ENCODE data around the gene MPHOSPH6. TPM values are rescaled to one million over a fixed set of nuclear protein-coding genes. Genes with fewer than 3 reads are reported as not detected.

The MPHOSPH6 gene
- total RNA-seq (2012; rRNA removed) (5.4 and 28.1 TPM in 2 replicates), polyA plus RNA-seq (2012; rRNA removed) (11.8 and 15.5 TPM in 2 replicates), Bru-seq, nascent RNA (percentile 89 among the genes with signal in this experiment), BruChase-seq, experiment 1, labeled RNA remaining after a 6-hour chase (percentile 91 among the genes with signal in this experiment), BruChase-seq, experiment 2, labeled RNA remaining after a 2-hour chase (percentile 98 among the genes with signal in this experiment)
- 1.3 and 3.0 TPM in 2 replicates for polyA plus RNA-seq (2012; cell fraction: cytosol; rRNA removed)
- 1.5 and 19.0 TPM in 2 replicates for polyA plus RNA-seq (2012; cell fraction: nucleus; rRNA removed; ENCODE audit: low replicate concordance)
- long read RNA-seq, transcript MPHOSPH6-201 (5 exons, 1,103 nt): major isoform, 28 of 44 reads
- long read RNA-seq, transcript MPHOSPH6-207 (2 exons, 392 nt): minor isoform, 6 of 44 reads
- long read RNA-seq, partial matches to known transcripts: 2 of 44 reads
- long read RNA-seq, other reads (novel, unspliced or antisense): 8 of 44 reads

- Histone ChIP-seq H4K20me1 (ENCODE audit: insufficient read depth, low read length) (no peaks in the 10 kb centered on the region), H2BK120ac (ENCODE audit: low read depth, low read length) (peak within 1 kb of the TSS; percentile 92), H3K18ac (ENCODE audit: low read depth, low read length) (peak within 1 kb of the TSS; percentile 33), H3K4me2 (ENCODE audit: low read depth, low read length) (peak within 1 kb of the TSS; percentile 93), H3K56ac (ENCODE audit: extremely low read depth, insufficient read depth, low read length) (peak within 1 kb of the TSS; percentile 68), H3K14ac (replicated peaks; ENCODE audit: low read depth, low read length) (peak within 1 kb of the TSS; percentile 79), H2AK9ac (replicated peaks; ENCODE audit: low read depth, low read length, poor library complexity) (peak within 1 kb of the TSS; percentile 88), H3K9ac (ENCODE audit: low read depth, low read length) (peak within 1 kb of the TSS; percentile 78), H3K23ac (ENCODE audit: low read depth, low read length) (peak within 1 kb of the TSS; percentile 90), H2BK5ac (ENCODE audit: low read depth, low read length, poor library complexity, severe bottlenecking) (peak within 1 kb of the TSS; percentile 63), H3K9me1 (ENCODE audit: insufficient read depth, low read length) (peaks cover 13% of the 10 kb centered on the region; the same call in 1 of the 2 replicates), H3K4me3 (ENCODE audit: insufficient read depth, low read depth, low read length) (peak within 1 kb of the TSS; percentile 85), H4K5ac (ENCODE audit: low read depth, low read length) (peak within 1 kb of the TSS; percentile 71), H2BK15ac (ENCODE audit: low read depth, low read length) (peak within 1 kb of the TSS; percentile 81; the same call in 1 of the 3 replicates), H2AFZ (replicated peaks; ENCODE audit: low read length, poor library complexity) (peak within 1 kb of the TSS; percentile 93), H3K4me1 (ENCODE audit: control insufficient read depth, insufficient read depth, low read length) (peaks cover 2% of the 10 kb centered on the region; the same call in 1 of the 2 replicates), H4K91ac (ENCODE audit: insufficient read depth, low read depth, low read length) (peak within 1 kb of the TSS; percentile 86), H3K79me1 (ENCODE audit: low read depth in 1 of 2, low read length in 2 of 2) (peaks cover 26 to 38% of the 10 kb centered on the region in 2 experiments), H3K36me3 (ENCODE audit: control insufficient read depth, insufficient read depth, low read length) (peaks cover 22% of the 10 kb centered on the region), H3K9me3 (ENCODE audit: control insufficient read depth, insufficient read depth, low read length) (no peaks in the 10 kb centered on the region; the same call in 1 of the 2 replicates), H3K4ac (ENCODE audit: low read depth, low read length) (peak within 1 kb of the TSS; percentile 87), H3K27ac (ENCODE audit: insufficient read depth, low read length) (peak within 1 kb of the TSS; percentile 88), H2BK20ac (ENCODE audit: low read depth, low read length) (peak within 1 kb of the TSS; percentile 55), H3K27me3 (ENCODE audit: control insufficient read depth, insufficient read depth, low read length) (peaks cover 10% of the 10 kb centered on the region), H4K8ac (ENCODE audit: low read depth in 2 of 2, low read length in 2 of 2) (peak within 1 kb of the TSS; percentile 68 to 84), H2AK5ac (ENCODE audit: low read depth, low read length) (peak within 1 kb of the TSS; percentile 60; the same call in 1 of the 2 replicates)
- TF ChIP-seq MXI1 (IDR thresholded peaks at IDR 0.05; ENCODE audit: borderline replicate concordance, low read depth, low read length) (peak; percentile 86; the same call in 1 of the 2 replicates), USF2 (IDR thresholded peaks at IDR 0.05; ENCODE audit: low read depth, low read length) (peak; percentile 49), MAZ (IDR thresholded peaks at IDR 0.05; ENCODE audit: borderline replicate concordance, low read depth, low read length) (peak; percentile 86; the same call in 1 of the 2 replicates), MAFK (IDR thresholded peaks at IDR 0.05; ENCODE audit: low read depth, low read length) (no peak), BHLHE40 (IDR thresholded peaks at IDR 0.05; ENCODE audit: low read depth, low read length) (peak; percentile 16; the same call in 1 of the 2 replicates), POLR2A (IDR thresholded peaks at IDR 0.05; ENCODE audit: low read depth, low read length) (peak; percentile 70; the same call in 1 of the 2 replicates), CTCF (conservative IDR thresholded peaks at IDR 0.05; ENCODE audit: low read depth, low read length) (no peak; the same call in 1 of the 2 replicates)
- WGBS, 2 experiments (ENCODE audit: extremely low coverage in 2 of 2, insufficient read length in 1 of 2): 2% methylated on average over 17 of the region's 89 CpGs; no CpG with 5 or more reads in 1 of the 2 experiments
- ATAC-seq (ENCODE audit: low read depth): peak; percentile 99
- intact Hi-C loops (cut with micrococcal nuclease) (loop anchor here (1.0 kb wide), 1 partner anchor 139 kb away; no protein-coding TSS in a partner anchor), dilution Hi-C loops (cut with HindIII; ENCODE audit: low sequenced_read_pairs, unreplicated experiment) (no loop called here), in situ Hi-C loops (cut with MboI; ENCODE audit: low sequenced_read_pairs) (no loop called here)
- peak; percentile 86 for DNase-seq
- ChIA-PET CTCF (interaction anchor here (0.6 kb wide), 1 partner anchor 144 kb away, joined by 3 read pairs; no protein-coding TSS in a partner anchor), POLR2A (ENCODE audit: unreplicated experiment) (interaction anchor here (1.0 kb wide), 1 partner anchor 132 kb away, joined by 3 read pairs; no protein-coding TSS in a partner anchor)
- no TSS peak for BruUV-seq (replicated peaks)
Observed at GRCh38 chr16:82169861-82170845, at the start of gene MPHOSPH6. TSS of gene MPHOSPH6 (minus strand) at chr16:82170224. CDS start at chr16:82170175, 49 bp downstream.

Data from IMR-90 (cell line).